HepG2 (cell line): ENCODE data around the gene TDRD3. TPM values are rescaled to one million over a fixed set of nuclear protein-coding genes. Genes with fewer than 3 reads are reported as not detected.

ENCODE experiments used
- ATAC-seq: fragments of 200-7000 bp; cut with Tn5 transposase; 3 replicates; pipeline ENCODE4 v1.9.1; 2020; ENCODE audit warnings: mild to moderate bottlenecking, moderate library complexity
- BruUV-seq: library from RNA; stranded (reverse); fragments of 400-500 nt; replicated peaks from 2 replicates; lab custom pipeline; 2021; lab: Mats Ljungman, UMichigan
- CTCF ChIA-PET: fragments of 300-600 bp; formaldehyde crosslinking; extraction: SDS; loops from one replicate; lab custom pipeline; 2021; ENCODE audit warnings: low total read pairs, inconsistent platforms, low intra/inter-chr PET ratio; lab: Yijun Ruan, JAX
- POLR2A ChIA-PET: fragments of 350-600 bp; sonication (Branson Sonifier 250); formaldehyde crosslinking; loops from one replicate; lab custom pipeline; 2020; ENCODE audit warnings: antibody characterized with exemption, inconsistent platforms; lab: Yijun Ruan, JAX
- DNase-seq: peaks from one replicate; pipeline ENCODE4 v3.0.0-alpha.2; 2015; ENCODE audit warnings: low spot score
- FAIRE-seq: peaks from 3 replicates; lab custom pipeline; 2011; peaks lifted over from hg19 to GRCh38; lab: Jason Lieb, UNC
- H2AFZ ChIP-seq: one replicate; pipeline ENCODE4 v1.6.1; 2011; ENCODE audit warnings: low read length, inconsistent platforms
- H3K27ac ChIP-seq: fragments of 300-600 bp; 3 replicates; pipeline ENCODE4 v1.8.0; 2011; ENCODE audit warnings: mixed run types, mild to moderate bottlenecking, mixed read lengths, low read length, inconsistent platforms; ENCODE audit not compliant: insufficient read depth; ENCODE audit errors: extremely low read length
- H3K27me3 ChIP-seq, 2 experiments: fragments of 200-600 bp in 1 of 2; 2 replicates in 1 of 2; 3 replicates in 1 of 2; pipeline versions ENCODE4 v1.6.0 to v1.8.0; 2011; ENCODE audit warnings: low read length in 2 of 2, mild to moderate bottlenecking in 2 of 2, moderate library complexity in 2 of 2, inconsistent platforms in 1 of 2; ENCODE audit not compliant: insufficient read depth in 2 of 2, control insufficient read depth in 1 of 2
- H3K36me3 ChIP-seq, 2 experiments: fragments of 200-600 bp in 1 of 2; replicated peaks in 1 of 2; 2 replicates in 1 of 2; 3 replicates in 1 of 2; pipeline versions ENCODE4 v1.5.1 to v1.8.0; 2011; ENCODE audit warnings: low read length in 2 of 2, inconsistent platforms in 1 of 2; ENCODE audit not compliant: insufficient read depth in 2 of 2, control insufficient read depth in 1 of 2
- H3K4me1 ChIP-seq: 2 replicates; pipeline ENCODE4 v1.5.1; 2012; ENCODE audit warnings: low read length, inconsistent platforms; ENCODE audit not compliant: insufficient read depth
- H3K4me2 ChIP-seq: 2 replicates; pipeline ENCODE4 v1.6.0; 2011; ENCODE audit warnings: low read depth, low read length, inconsistent platforms
- H3K4me3 ChIP-seq, 3 experiments: fragments of 200-600 bp in 1 of 3; sonication (generic), shearing (Covaris generic) in 1 of 3; replicated peaks in 1 of 3; 2 replicates each; pipeline ENCODE4 v1.5.1; 2011 to 2016; ENCODE audit warnings: low read length in 3 of 3, inconsistent platforms in 2 of 3, low read depth in 2 of 3, mild to moderate bottlenecking in 2 of 3, control low read depth in 1 of 3, mixed read lengths in 1 of 3; ENCODE audit not compliant: insufficient read depth in 1 of 3
- H3K79me2 ChIP-seq: one replicate; pipeline ENCODE4 v1.6.1; 2011; ENCODE audit warnings: low read length, inconsistent platforms; ENCODE audit not compliant: insufficient read depth
- H3K9ac ChIP-seq: 2 replicates; pipeline ENCODE4 v1.6.0; 2011; ENCODE audit warnings: mild to moderate bottlenecking, low read depth, low read length, inconsistent platforms; ENCODE audit not compliant: insufficient read depth
- H3K9me3 ChIP-seq: 2 replicates; pipeline ENCODE4 v1.5.1; 2012; ENCODE audit warnings: mild to moderate bottlenecking, low read length
- H4K20me1 ChIP-seq: 2 replicates; pipeline ENCODE4 v1.6.0; 2011; ENCODE audit warnings: inconsistent platforms, mild to moderate bottlenecking, low read length, moderate library complexity; ENCODE audit not compliant: insufficient read depth
- CHCHD3 ChIP-seq: sonication (generic); formaldehyde crosslinking; IDR thresholded peaks from 2 replicates; pipeline ENCODE4 v1.8.0; 2022; ENCODE audit warnings: mild to moderate bottlenecking, missing genetic modification reagents, moderate library complexity
- MIER2 ChIP-seq: IDR thresholded peaks from 2 replicates; pipeline ENCODE4 v1.6.1; 2016; ENCODE audit warnings: missing biosample characterization, missing genetic modification reagents
- MTA1 ChIP-seq: sonication (generic); formaldehyde crosslinking; IDR thresholded peaks from 2 replicates; pipeline ENCODE4 v1.4.0; 2020; ENCODE audit warnings: missing genetic modification reagents, mild to moderate bottlenecking, borderline replicate concordance
- PRPF4 ChIP-seq: fragments of 200-400 bp; formaldehyde crosslinking; IDR thresholded peaks from 2 replicates; pipeline ENCODE4 v1.6.1; 2016; ENCODE audit warnings: low read length, low read depth; ENCODE audit not compliant: poor library complexity, severe bottlenecking
- SRY ChIP-seq: sonication (generic); formaldehyde crosslinking; IDR thresholded peaks from 2 replicates; pipeline ENCODE4 v1.8.0; 2022; ENCODE audit warnings: mild to moderate bottlenecking, missing genetic modification reagents
- ZNF251 ChIP-seq: sonication (generic); formaldehyde crosslinking; IDR thresholded peaks from 2 replicates; pipeline ENCODE4 v1.9.0; 2021; ENCODE audit warnings: mild to moderate bottlenecking, missing genetic modification reagents
- ZNF441 ChIP-seq: sonication (generic); formaldehyde crosslinking; IDR thresholded peaks from 2 replicates; pipeline ENCODE4 v1.7.0; 2021; ENCODE audit warnings: missing genetic modification reagents, borderline replicate concordance
- ZNF605 ChIP-seq: sonication (generic); formaldehyde crosslinking; IDR thresholded peaks from 2 replicates; pipeline ENCODE4 v1.8.0; 2022; ENCODE audit warnings: mild to moderate bottlenecking, missing genetic modification reagents
- ZNF615 ChIP-seq: sonication (generic); formaldehyde crosslinking; IDR thresholded peaks from 2 replicates; pipeline ENCODE4 v1.5.0; 2020; ENCODE audit warnings: mild to moderate bottlenecking, missing genetic modification reagents, borderline replicate concordance
- ZNF776 ChIP-seq: sonication (generic); formaldehyde crosslinking; IDR thresholded peaks from 2 replicates; pipeline ENCODE4 v1.4.0; 2020; ENCODE audit warnings: mild to moderate bottlenecking, missing genetic modification reagents
- WGBS: methylation state at CpG from one replicate; pipeline ENCODE4 v1.1.6; 2017; ENCODE audit warnings: low lambda C conversion rate; 5-methylcytosine and 5-hydroxymethylcytosine counted together
- in situ Hi-C: cut with HindIII; loops from 2 replicates; pipeline ENCODE4 v1.10.0; 2017; ENCODE audit warnings: low pct_unique_long_range_greater_than_20kb; ENCODE audit not compliant: extremely low pct_ligation_motif_present
- intact Hi-C: fragments of 100-400 bp; cut with micrococcal nuclease; formaldehyde crosslinking; loops from one replicate; pipeline ENCODE4 v1.10.0; 2022; ENCODE audit not compliant: unreplicated experiment
- polyA plus RNA-seq, 8 experiments: library from polyadenylated mRNA; depleted of rRNA in 3 of 8; stranded (reverse) in 7 of 8; unstranded in 1 of 8; fragments of >200 nt; fragmentation: Illumina TruSeq in 4 of 8; extraction: Trizol in 4 of 8; gene quantifications; 2 replicates each; pipeline versions ENCODE4 v1.2.1 to v1.2.3, GENCODE V29; 2011 to 2016; ENCODE audit warnings: low read depth in 4 of 8, missing spikeins in 1 of 8, mixed read lengths in 1 of 8; ENCODE audit not compliant: insufficient read depth in 1 of 8
- total RNA-seq, 5 experiments: library from RNA; depleted of rRNA; stranded (reverse); fragments of >200 nt; fragmentation: Illumina TruSeq; extraction: Trizol; gene quantifications; 2 replicates each; pipeline ENCODE4 v1.2.3, GENCODE V29; 2016; ENCODE audit warnings: low read depth in 1 of 5
- TF ChIP-seq, protein P1 (sequence below): sonication (generic); formaldehyde crosslinking; IDR thresholded peaks from 2 replicates; pipeline ENCODE4 v1.5.1; 2020; ENCODE audit warnings: missing genetic modification reagents, mild to moderate bottlenecking, borderline replicate concordance
- TF ChIP-seq, protein P2 (sequence below): IDR thresholded peaks from 2 replicates; pipeline ENCODE4 v1.6.1; 2018; ENCODE audit warnings: missing genetic modification reagents, mild to moderate bottlenecking, missing compliant biosample characterization

Gene TDRD3
- total and polyA plus RNA-seq, 2 of the 13 experiments (the other 11 are each of a cell fraction or from before 2014, with no cell fraction given): 4.7 to 11.8 TPM

DNA sequence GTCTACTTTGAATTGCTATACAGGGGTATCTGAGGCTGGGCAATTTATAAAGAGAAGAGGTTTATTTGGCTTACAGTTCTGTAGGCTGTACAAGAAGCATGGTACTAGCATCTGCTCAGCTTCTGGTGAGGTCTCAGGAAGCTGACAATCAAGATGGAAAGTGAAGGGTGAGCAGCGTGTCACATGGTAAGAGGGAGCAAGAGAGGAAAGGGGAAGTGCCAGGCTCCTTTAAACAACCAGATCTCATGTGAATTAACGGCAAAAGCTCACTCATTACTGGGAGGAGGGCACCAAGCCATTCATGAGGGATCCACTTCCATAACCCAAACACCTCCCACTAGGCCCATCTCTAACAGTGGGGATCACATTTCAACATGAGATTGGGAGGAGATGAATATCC lies 222.4 kb downstream of the TDRD3 start:
- Histone ChIP-seq H3K4me1 (no peaks in the 10 kb centered on the region), H3K36me3 (no peaks in the 10 kb centered on the region), H3K27ac (no peak overlapping the region), H4K20me1 (no peaks in the 10 kb centered on the region), H3K27me3 (no peaks in the 10 kb centered on the region; a peak in 1 of 5 replicates), H3K4me2 (no peak overlapping the region), H3K4me3 (no peak overlapping the region), H3K9ac (no peak overlapping the region), H3K9me3 (no peaks in the 10 kb centered on the region), H3K79me2 (no peaks in the 10 kb centered on the region), H2AFZ (no peak overlapping the region)
- in situ Hi-C loops: loop anchor here (5.0 kb wide), 1 partner anchor 147 kb away; no protein-coding TSS in a partner anchor
- ChIA-PET POLR2A (no interaction called here), CTCF (interaction anchor here (5.7 kb wide), 1 partner anchor 145 kb away, joined by 116 read pairs; no protein-coding TSS in a partner anchor)
- FAIRE-seq (no peak), DNase-seq (no peak), ATAC-seq (no peak)
- TF ChIP-seq, protein P1, sequence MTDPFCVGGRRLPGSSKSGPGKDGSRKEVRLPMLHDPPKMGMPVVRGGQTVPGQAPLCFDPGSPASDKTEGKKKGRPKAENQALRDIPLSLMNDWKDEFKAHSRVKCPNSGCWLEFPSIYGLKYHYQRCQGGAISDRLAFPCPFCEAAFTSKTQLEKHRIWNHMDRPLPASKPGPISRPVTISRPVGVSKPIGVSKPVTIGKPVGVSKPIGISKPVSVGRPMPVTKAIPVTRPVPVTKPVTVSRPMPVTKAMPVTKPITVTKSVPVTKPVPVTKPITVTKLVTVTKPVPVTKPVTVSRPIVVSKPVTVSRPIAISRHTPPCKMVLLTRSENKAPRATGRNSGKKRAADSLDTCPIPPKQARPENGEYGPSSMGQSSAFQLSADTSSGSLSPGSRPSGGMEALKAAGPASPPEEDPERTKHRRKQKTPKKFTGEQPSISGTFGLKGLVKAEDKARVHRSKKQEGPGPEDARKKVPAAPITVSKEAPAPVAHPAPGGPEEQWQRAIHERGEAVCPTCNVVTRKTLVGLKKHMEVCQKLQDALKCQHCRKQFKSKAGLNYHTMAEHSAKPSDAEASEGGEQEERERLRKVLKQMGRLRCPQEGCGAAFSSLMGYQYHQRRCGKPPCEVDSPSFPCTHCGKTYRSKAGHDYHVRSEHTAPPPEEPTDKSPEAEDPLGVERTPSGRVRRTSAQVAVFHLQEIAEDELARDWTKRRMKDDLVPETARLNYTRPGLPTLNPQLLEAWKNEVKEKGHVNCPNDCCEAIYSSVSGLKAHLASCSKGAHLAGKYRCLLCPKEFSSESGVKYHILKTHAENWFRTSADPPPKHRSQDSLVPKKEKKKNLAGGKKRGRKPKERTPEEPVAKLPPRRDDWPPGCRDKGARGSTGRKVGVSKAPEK: no peak
- no peak for TF ChIP-seq ZNF251 (CRISPR knock-in tag)
- no peak for TF ChIP-seq MTA1 (CRISPR knock-in tag)
- no peak for TF ChIP-seq ZNF605 (CRISPR knock-in tag)
- TF ChIP-seq ZNF776 (CRISPR knock-in tag): no peak
- TF ChIP-seq MIER2 (CRISPR knock-in tag): no peak
- TF ChIP-seq PRPF4: no peak
- no peak for TF ChIP-seq ZNF441 (CRISPR knock-in tag)
- no peak for TF ChIP-seq SRY (CRISPR knock-in tag)
- TF ChIP-seq, protein P2, sequence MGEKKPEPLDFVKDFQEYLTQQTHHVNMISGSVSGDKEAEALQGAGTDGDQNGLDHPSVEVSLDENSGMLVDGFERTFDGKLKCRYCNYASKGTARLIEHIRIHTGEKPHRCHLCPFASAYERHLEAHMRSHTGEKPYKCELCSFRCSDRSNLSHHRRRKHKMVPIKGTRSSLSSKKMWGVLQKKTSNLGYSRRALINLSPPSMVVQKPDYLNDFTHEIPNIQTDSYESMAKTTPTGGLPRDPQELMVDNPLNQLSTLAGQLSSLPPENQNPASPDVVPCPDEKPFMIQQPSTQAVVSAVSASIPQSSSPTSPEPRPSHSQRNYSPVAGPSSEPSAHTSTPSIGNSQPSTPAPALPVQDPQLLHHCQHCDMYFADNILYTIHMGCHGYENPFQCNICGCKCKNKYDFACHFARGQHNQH (CRISPR knock-in tag): no peak
- no peak for TF ChIP-seq CHCHD3 (CRISPR knock-in tag)
- TF ChIP-seq ZNF615: no peak
- intact Hi-C loops: no loop called here
- no TSS peak for BruUV-seq
- 0% methylated on average over 2 of the region's 2 CpGs for WGBS
